ENCODE data around the gene FZD10.

The FZD10 gene

GRCh38 chr12:130205495-130205894, 43.2 kb downstream of the FZD10 start:
- peaks cover 16% of the 10 kb centered on the region for H3K27me3 ChIP-seq
- no peak for TF ChIP-seq CTCF (IDR thresholded peaks at IDR 0.05; ENCODE audit: low read depth, low read length)
- H3K36me3 ChIP-seq = no peaks in the 10 kb centered on the region
- H3K4me1 ChIP-seq = no peaks in the 10 kb centered on the region
- H3K4me3 ChIP-seq (ENCODE audit: low read depth, low read length) = no peak overlapping the region
- H3K9me3 ChIP-seq = no peaks in the 10 kb centered on the region
- no peak for DNase-seq

- DNase-seq = no peak
- Histone ChIP-seq H3K4me1 (no peaks in the 10 kb centered on the region), H3K36me3 (no peaks in the 10 kb centered on the region), H3K27me3 (no peaks in the 10 kb centered on the region), H3K4me3 (ENCODE audit: low read depth, low read length) (no peak overlapping the region), H3K9me3 (no peaks in the 10 kb centered on the region)
- no peak for TF ChIP-seq CTCF (IDR thresholded peaks at IDR 0.05; ENCODE audit: low read depth, low read length)
Measured at GRCh38 chr12:130212384-130212989, 50.2 kb downstream of the FZD10 start.

GRCh38 chr12:130213249-130213648, 51.0 kb downstream of the FZD10 start:
- Histone ChIP-seq H3K9me3 (no peaks in the 10 kb centered on the region), H3K36me3 (no peaks in the 10 kb centered on the region), H3K4me3 (ENCODE audit: low read depth, low read length) (no peak overlapping the region), H3K4me1 (no peaks in the 10 kb centered on the region), H3K27me3 (no peaks in the 10 kb centered on the region)
- no peak for TF ChIP-seq CTCF (IDR thresholded peaks at IDR 0.05; ENCODE audit: low read depth, low read length)
- DNase-seq = no peak

- no peaks in the 10 kb centered on the region for H3K27me3 ChIP-seq
- no peak overlapping the region for H3K4me3 ChIP-seq (ENCODE audit: low read depth, low read length)
- no peak for DNase-seq
- no peaks in the 10 kb centered on the region for H3K9me3 ChIP-seq
- TF ChIP-seq CTCF (IDR thresholded peaks at IDR 0.05; ENCODE audit: low read depth, low read length) = no peak
- H3K36me3 ChIP-seq = no peaks in the 10 kb centered on the region
- no peaks in the 10 kb centered on the region for H3K4me1 ChIP-seq
Measured at GRCh38 chr12:130214686-130215395, 52.6 kb downstream of the FZD10 start.
